Nephron progenitor cell (in vitro differentiated cells): ENCODE measurements around the gene SUSD4.
"Not testable (repeated sequence)": the region's sequence is repeated elsewhere in the genome, so short reads cannot be mapped to it uniquely, and the experiment has no call there.

Experiments
- DNase-seq: peaks from one replicate; pipeline ENCODE4 v3.0.0; 2021
- H3K27ac Mint-ChIP-seq: 2 replicates; pipeline ENCODE4 v1.8.0; 2021; ENCODE audit warnings: mild to moderate bottlenecking, moderate library complexity, mixed read lengths
- H3K27me3 Mint-ChIP-seq: 2 replicates; pipeline ENCODE4 v1.8.0; 2021; ENCODE audit warnings: mild to moderate bottlenecking, low read depth, mixed read lengths; ENCODE audit not compliant: poor library complexity
- H3K36me3 Mint-ChIP-seq: 2 replicates; pipeline ENCODE4 v1.8.0; 2021; ENCODE audit warnings: low read depth, mixed read lengths
- H3K4me1 Mint-ChIP-seq: 2 replicates; pipeline ENCODE4 v1.8.0; 2021; ENCODE audit warnings: mixed read lengths
- H3K4me3 Mint-ChIP-seq: 2 replicates; pipeline ENCODE4 v1.8.0; 2021; ENCODE audit warnings: mild to moderate bottlenecking, moderate library complexity, mixed read lengths
- H3K9me3 Mint-ChIP-seq: 2 replicates; pipeline ENCODE4 v1.8.0; 2021; ENCODE audit warnings: mild to moderate bottlenecking, moderate library complexity, mixed read lengths
- TF ChIP-seq, protein P1 (sequence below): fragments of 200-600 bp; sonication (generic); IDR thresholded peaks from 2 replicates; pipeline ENCODE4 v1.5.0; 2021; ENCODE audit warnings: antibody characterized with exemption

The SUSD4 gene

DNA sequence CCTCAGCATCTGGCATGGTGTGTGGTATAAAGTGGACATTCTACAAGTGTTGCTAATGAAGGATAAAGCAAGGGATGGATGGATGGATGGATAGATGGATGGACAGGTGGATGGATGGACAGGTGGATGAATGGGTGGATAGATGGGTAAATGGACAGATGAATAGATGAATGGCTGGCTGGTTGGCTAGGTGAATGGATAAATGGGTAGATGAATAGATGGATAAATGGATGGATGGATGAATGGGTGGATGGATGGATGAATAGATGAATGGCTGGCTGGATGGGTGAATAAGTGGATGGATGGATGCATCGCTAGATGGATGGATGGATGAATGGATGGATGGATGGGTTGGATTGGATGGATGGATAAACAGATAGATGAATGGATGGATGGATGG, 66.2 kb downstream of the SUSD4 start:
- DNase-seq = no peak
- H3K4me1 Mint-ChIP-seq = peaks cover 28% of the 10 kb centered on the region
- peaks cover 4% of the 10 kb centered on the region for H3K9me3 Mint-ChIP-seq
- no peak overlapping the region for H3K27ac Mint-ChIP-seq
- no peaks in the 10 kb centered on the region for H3K36me3 Mint-ChIP-seq
- H3K27me3 Mint-ChIP-seq = peaks cover 16% of the 10 kb centered on the region
- TF ChIP-seq, protein P1, sequence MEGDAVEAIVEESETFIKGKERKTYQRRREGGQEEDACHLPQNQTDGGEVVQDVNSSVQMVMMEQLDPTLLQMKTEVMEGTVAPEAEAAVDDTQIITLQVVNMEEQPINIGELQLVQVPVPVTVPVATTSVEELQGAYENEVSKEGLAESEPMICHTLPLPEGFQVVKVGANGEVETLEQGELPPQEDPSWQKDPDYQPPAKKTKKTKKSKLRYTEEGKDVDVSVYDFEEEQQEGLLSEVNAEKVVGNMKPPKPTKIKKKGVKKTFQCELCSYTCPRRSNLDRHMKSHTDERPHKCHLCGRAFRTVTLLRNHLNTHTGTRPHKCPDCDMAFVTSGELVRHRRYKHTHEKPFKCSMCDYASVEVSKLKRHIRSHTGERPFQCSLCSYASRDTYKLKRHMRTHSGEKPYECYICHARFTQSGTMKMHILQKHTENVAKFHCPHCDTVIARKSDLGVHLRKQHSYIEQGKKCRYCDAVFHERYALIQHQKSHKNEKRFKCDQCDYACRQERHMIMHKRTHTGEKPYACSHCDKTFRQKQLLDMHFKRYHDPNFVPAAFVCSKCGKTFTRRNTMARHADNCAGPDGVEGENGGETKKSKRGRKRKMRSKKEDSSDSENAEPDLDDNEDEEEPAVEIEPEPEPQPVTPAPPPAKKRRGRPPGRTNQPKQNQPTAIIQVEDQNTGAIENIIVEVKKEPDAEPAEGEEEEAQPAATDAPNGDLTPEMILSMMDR = no peak
- H3K4me3 Mint-ChIP-seq = no peak overlapping the region

DNA sequence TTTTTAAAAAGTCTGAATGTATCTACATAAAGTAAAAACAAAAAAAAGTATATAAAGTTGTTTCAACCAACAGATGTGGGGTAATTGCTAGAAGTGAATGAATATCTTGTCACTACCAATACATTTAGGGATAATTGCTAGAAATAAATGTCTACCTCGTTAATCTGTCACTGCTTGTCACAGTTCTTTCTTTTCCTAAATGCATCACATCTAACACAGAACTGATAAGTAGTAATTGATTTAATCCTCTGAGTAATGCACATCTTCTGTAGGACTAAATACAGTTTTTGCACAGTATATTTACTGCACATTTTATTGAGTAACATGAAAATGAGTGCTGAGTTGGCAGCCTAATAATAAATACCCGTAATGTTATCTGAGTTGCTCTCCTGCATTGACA, 72.2 kb downstream of the SUSD4 start:
- no peaks in the 10 kb centered on the region for H3K4me1 Mint-ChIP-seq
- TF ChIP-seq, protein P1 = no peak
- H3K9me3 Mint-ChIP-seq = no peaks in the 10 kb centered on the region
- H3K27ac Mint-ChIP-seq = no peak overlapping the region
- no peak overlapping the region for H3K4me3 Mint-ChIP-seq
- H3K27me3 Mint-ChIP-seq = peaks cover 17% of the 10 kb centered on the region
- no peaks in the 10 kb centered on the region for H3K36me3 Mint-ChIP-seq
- no peak for DNase-seq

DNA sequence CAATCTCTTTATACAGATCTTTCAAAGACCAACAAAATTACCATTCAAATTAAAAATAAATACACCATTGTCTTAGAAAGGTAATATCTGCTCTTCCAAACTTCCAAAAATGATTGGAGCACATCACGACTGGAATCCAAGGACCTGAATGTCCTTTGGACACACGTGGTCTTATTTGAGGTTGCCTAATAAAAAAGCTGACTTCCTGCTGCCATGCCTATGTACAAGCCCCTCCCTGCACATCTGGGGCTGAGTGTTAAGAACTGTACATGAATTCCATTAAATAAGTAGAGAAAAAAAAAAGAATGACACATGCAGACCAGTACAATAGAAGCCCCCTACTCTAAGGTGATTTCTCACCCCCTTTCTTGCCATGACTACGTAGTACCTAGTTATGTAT, 73.6 kb downstream of the SUSD4 start:
- H3K27me3 Mint-ChIP-seq = peaks cover 18% of the 10 kb centered on the region
- H3K4me1 Mint-ChIP-seq = no peaks in the 10 kb centered on the region
- TF ChIP-seq, protein P1 = no peak
- H3K9me3 Mint-ChIP-seq = no peaks in the 10 kb centered on the region
- peaks cover 4% of the 10 kb centered on the region for H3K36me3 Mint-ChIP-seq
- H3K4me3 Mint-ChIP-seq = no peak overlapping the region
- DNase-seq = no peak
- H3K27ac Mint-ChIP-seq = no peak overlapping the region

DNA sequence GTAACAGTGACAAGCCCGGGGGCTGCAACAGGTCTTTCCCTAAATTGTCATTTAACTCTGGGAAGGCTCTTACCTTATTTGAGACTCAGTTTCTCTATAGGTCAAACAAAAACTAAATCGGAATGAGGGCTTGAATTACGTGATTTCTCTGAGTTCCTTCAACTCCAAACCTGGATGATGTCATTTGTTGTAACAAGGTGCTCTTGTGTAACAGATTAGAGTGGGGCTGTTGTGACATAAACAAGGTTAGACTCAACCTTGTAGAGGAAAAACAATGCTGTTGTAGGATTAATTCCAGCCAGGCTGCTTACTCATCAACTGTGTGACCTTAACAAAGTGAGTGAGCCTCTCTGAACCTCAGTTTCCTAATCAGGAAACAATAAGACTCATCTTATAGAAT, 74.4 kb downstream of the SUSD4 start:
- Mint-ChIP-seq H3K27ac (no peak overlapping the region), H3K4me1 (no peaks in the 10 kb centered on the region), H3K27me3 (peaks cover 25% of the 10 kb centered on the region), H3K4me3 (no peak overlapping the region), H3K36me3 (peaks cover 4% of the 10 kb centered on the region), H3K9me3 (no peaks in the 10 kb centered on the region)
- DNase-seq = no peak
- TF ChIP-seq, protein P1 = no peak

DNA sequence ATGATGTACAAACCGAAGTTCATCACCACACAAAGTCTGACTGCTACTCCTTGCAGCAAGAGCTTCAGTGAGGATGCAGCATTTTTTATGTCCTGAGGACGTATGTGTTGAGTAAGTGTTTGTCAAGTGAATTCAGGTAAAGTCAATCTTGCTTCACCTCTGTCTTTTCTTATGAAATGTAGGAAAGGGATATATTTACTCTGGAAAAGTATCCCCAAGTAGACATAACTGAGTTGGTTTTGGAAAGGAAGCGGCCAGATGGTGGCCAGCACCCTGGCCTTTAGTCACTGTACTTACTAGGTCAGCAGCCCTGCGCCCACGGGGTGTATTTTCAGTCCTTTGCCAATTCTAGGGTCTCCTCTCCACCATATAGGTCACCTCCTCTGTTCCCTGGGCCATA, 75.2 kb downstream of the SUSD4 start:
- DNase-seq = no peak
- Mint-ChIP-seq H3K4me1 (no peaks in the 10 kb centered on the region), H3K9me3 (peaks cover 3% of the 10 kb centered on the region), H3K36me3 (peaks cover 4% of the 10 kb centered on the region), H3K27ac (no peak overlapping the region), H3K27me3 (peaks cover 21% of the 10 kb centered on the region), H3K4me3 (no peak overlapping the region)
- TF ChIP-seq, protein P1 = no peak

DNA sequence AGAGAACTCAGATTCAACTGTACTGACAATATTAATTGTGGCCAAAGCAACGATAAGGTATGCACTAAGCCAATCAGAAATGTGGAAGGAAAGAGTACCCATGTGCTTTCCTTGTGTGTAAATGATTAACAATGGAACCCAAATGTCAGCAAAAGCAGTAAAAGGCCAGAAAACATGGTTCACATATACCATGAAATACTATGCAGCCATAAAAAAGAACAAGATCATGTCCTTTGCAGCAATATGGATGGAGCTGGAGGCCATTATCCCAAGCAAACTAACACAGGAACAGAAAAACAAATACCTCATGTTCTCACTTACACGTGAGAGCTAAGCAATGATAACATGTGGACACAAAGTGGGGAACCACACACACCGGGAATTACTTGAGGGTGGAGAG, 78.5 kb downstream of the SUSD4 start:
- H3K9me3 Mint-ChIP-seq = peaks cover 19% of the 10 kb centered on the region
- no peak overlapping the region for H3K27ac Mint-ChIP-seq
- no peak for DNase-seq
- peaks cover 8% of the 10 kb centered on the region for H3K27me3 Mint-ChIP-seq
- no peak overlapping the region for H3K4me3 Mint-ChIP-seq
- H3K4me1 Mint-ChIP-seq = no peaks in the 10 kb centered on the region
- peaks cover 4% of the 10 kb centered on the region for H3K36me3 Mint-ChIP-seq
- TF ChIP-seq, protein P1 = no peak

DNA sequence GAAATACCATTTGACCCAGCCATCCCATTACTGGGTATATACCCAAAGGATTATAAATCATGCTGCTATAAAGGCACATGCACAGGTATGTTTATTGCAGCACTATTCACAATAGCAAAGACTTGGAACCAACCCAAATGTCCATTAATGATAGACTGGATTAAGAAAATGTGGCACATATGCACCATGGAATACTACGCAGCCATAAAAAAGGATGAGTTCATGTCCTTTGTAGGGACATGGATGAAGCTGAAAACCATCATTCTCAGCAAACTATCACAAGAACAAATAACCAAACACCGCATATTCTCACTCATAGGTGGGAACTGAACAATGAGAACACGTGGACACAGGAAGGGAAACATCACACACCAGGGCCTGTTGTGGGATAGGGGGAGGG, 80.3 kb downstream of the SUSD4 start:
- H3K4me3 Mint-ChIP-seq, H3K4me1 Mint-ChIP-seq, DNase-seq, H3K27ac Mint-ChIP-seq, H3K27me3 Mint-ChIP-seq: not testable (repeated sequence)
- H3K9me3 Mint-ChIP-seq = peaks cover 35% of the 10 kb centered on the region
- peaks cover 10% of the 10 kb centered on the region for H3K36me3 Mint-ChIP-seq

DNA sequence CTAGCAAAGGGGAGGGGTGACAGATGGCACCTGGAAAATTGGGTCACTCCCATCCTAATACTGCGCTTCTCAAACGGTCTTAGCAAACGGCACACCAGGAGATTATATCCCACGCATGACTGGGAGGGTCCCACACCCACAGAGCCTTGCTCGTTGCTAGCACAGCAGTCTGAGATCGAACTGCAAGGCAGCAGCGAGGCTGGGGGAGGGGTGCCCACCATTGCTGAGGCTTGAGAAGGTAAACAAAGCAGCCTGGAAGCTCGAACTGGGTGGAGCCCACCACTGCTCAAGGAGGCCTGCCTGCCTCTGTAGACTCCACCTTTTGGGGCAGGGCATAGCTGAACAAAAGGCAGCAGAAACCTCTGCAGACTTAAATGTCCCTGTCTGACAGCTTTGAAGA, 85.7 kb downstream of the SUSD4 start:
- DNase-seq, H3K4me3 Mint-ChIP-seq, H3K27me3 Mint-ChIP-seq, H3K36me3 Mint-ChIP-seq, H3K27ac Mint-ChIP-seq: not testable (repeated sequence)
- peaks cover 17% of the 10 kb centered on the region for H3K4me1 Mint-ChIP-seq
- H3K9me3 Mint-ChIP-seq = peaks cover 38% of the 10 kb centered on the region
